Measurements from ENCODE around the gene PHF23. TPM values are rescaled to one million over a fixed set of nuclear protein-coding genes. Genes with fewer than 3 reads are reported as not detected.

The PHF23 gene
- total and polyA plus RNA-seq, 9 of the 15 experiments (the other 6 are each of a cell fraction or from before 2014, with no cell fraction given): 7.4 to 87.5 (median 33.7) TPM

- TF ChIP-seq TAF9B (IDR thresholded peaks at IDR 0.05; ENCODE audit: partially characterized antibody) (no peak), RBM15 (IDR thresholded peaks at IDR 0.05; ENCODE audit: insufficient read depth, low read length) (no peak), ATF3 (IDR thresholded peaks at IDR 0.05) (peak; percentile 16; the same call in 1 of the 2 replicates), ATF3 (CRISPR knock-in tag; conservative IDR thresholded peaks at IDR 0.05) (no peak), NR2C1 (IDR thresholded peaks at IDR 0.05) (0 out of 2 replicates have a peak, but pooled peaks have one; percentile 37), NR2C1 (tag; IDR thresholded peaks at IDR 0.05) (peak; percentile 84), CTBP1 (IDR thresholded peaks at IDR 0.05; ENCODE audit: borderline replicate concordance) (no peak), ATF1 (CRISPR knock-in tag; IDR thresholded peaks at IDR 0.05) (no peak), ATF1 (tag; IDR thresholded peaks at IDR 0.05) (0 out of 2 replicates have a peak, but pooled peaks have one; percentile 27), FOSL1 (tag; conservative IDR thresholded peaks at IDR 0.05) (peak; percentile 79), ZNF431 (CRISPR knock-in tag; IDR thresholded peaks at IDR 0.05) (no peak), CHCHD3 (CRISPR knock-in tag; IDR thresholded peaks at IDR 0.05) (no peak), ATF4 (CRISPR knock-in tag; IDR thresholded peaks at IDR 0.05) (no peak), ZNF143 (CRISPR knock-in tag; IDR thresholded peaks at IDR 0.05) (peak; percentile 86), JUND (IDR thresholded peaks at IDR 0.05; ENCODE audit: borderline replicate concordance, low read depth, low read length) (peak; percentile 85), JUND (tag; IDR thresholded peaks at IDR 0.05; ENCODE audit: borderline replicate concordance, low read depth, low read length) (no peak; the same call in 2 of the 3 replicates), SIX5 (IDR thresholded peaks at IDR 0.05; ENCODE audit: borderline replicate concordance in 1 of 2, insufficient read depth in 1 of 2, low read depth in 1 of 2, low read length in 2 of 2) (peak; percentile 97), VEZF1 (CRISPR knock-in tag; IDR thresholded peaks at IDR 0.05) (peak; percentile 47), NUFIP1 (IDR thresholded peaks at IDR 0.05; ENCODE audit: partially characterized antibody) (no peak), NR2C2 (CRISPR knock-in tag; IDR thresholded peaks at IDR 0.05) (no peak), NR2C2 (tag; IDR thresholded peaks at IDR 0.05) (peak; percentile 61; the same call in 1 of the 2 replicates), CREM (IDR thresholded peaks at IDR 0.05; ENCODE audit: low read depth) (peak; percentile 78), ZNF239 (CRISPR knock-in tag; IDR thresholded peaks at IDR 0.05) (no peak), POU5F1 (IDR thresholded peaks at IDR 0.05; ENCODE audit: borderline replicate concordance, low read depth, low read length, partially characterized antibody) (peak; percentile 62)
These were observed 47.5 kb downstream of the PHF23 start (continued) for GRCh38 chr17:7191571-7192270.

Measured in K562 (cell line).